Nephron (organoid): Measurements from ENCODE around the gene EOGT.

Experiments
- H3K27ac Mint-ChIP-seq, 3 experiments: 2 replicates each; pipeline ENCODE4 v1.8.0; 2020; ENCODE audit warnings: mixed read lengths in 3 of 3, mild to moderate bottlenecking in 2 of 3, moderate library complexity in 1 of 3
- H3K27me3 Mint-ChIP-seq: 2 replicates; pipeline ENCODE4 v1.8.0; 2021; ENCODE audit warnings: low read depth, mild to moderate bottlenecking, moderate library complexity, mixed read lengths
- H3K36me3 Mint-ChIP-seq: 2 replicates; pipeline ENCODE4 v1.8.0; 2020; ENCODE audit warnings: low read depth, mixed read lengths
- H3K4me1 Mint-ChIP-seq: 2 replicates; pipeline ENCODE4 v1.8.0; 2020; ENCODE audit warnings: mixed read lengths
- H3K4me3 Mint-ChIP-seq, 3 experiments: 2 replicates each; pipeline ENCODE4 v1.8.0; 2020; ENCODE audit warnings: mild to moderate bottlenecking in 3 of 3, mixed read lengths in 3 of 3, moderate library complexity in 2 of 3
- H3K9me3 Mint-ChIP-seq: 2 replicates; pipeline ENCODE4 v1.8.0; 2020; ENCODE audit warnings: mixed read lengths
- TF ChIP-seq, protein P1 (sequence below), 3 experiments: fragments of 200-600 bp; sonication (generic); IDR thresholded peaks; one replicate each; pipeline ENCODE4 v1.5.0; 2021; ENCODE audit warnings: antibody characterized with exemption in 3 of 3; ENCODE audit not compliant: unreplicated experiment in 3 of 3

EOGT gene

DNA sequence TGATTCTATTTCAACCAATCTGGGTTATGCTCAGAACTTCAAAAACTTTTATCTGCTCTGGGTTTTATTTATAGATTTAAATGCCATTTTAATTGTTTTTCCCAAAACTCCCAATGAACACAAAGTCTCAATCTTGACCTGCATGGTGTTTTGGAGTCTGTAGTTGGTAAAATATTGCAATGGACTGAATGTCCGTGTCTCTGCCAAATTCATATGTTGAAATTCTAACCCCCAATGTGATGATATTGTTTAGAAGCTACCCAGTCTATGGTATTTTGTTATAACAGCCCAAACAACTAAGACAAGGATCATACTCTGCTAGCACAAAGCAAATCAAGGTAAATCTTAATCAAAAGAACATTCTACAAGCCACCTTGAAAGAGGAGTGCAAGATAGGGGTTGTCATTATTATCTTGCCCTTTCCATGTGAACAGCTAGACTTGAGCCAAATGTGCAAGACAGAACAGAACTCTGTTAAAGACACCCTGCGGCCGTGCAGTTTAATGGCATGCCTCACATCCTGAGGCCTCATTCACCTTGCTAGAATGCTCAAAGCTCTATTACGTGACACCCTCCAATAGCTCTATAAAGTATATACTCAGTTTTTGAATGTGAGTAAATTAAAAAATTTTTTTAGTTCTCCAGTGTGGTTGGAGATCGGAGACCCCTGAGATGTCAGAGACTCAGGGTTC lies 7.5 kb downstream of the EOGT start:
- TF ChIP-seq, protein P1, sequence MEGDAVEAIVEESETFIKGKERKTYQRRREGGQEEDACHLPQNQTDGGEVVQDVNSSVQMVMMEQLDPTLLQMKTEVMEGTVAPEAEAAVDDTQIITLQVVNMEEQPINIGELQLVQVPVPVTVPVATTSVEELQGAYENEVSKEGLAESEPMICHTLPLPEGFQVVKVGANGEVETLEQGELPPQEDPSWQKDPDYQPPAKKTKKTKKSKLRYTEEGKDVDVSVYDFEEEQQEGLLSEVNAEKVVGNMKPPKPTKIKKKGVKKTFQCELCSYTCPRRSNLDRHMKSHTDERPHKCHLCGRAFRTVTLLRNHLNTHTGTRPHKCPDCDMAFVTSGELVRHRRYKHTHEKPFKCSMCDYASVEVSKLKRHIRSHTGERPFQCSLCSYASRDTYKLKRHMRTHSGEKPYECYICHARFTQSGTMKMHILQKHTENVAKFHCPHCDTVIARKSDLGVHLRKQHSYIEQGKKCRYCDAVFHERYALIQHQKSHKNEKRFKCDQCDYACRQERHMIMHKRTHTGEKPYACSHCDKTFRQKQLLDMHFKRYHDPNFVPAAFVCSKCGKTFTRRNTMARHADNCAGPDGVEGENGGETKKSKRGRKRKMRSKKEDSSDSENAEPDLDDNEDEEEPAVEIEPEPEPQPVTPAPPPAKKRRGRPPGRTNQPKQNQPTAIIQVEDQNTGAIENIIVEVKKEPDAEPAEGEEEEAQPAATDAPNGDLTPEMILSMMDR (IDR thresholded peaks at IDR 0.05; ENCODE audit: unreplicated experiment in 3 of 3), result no peak
- Mint-ChIP-seq H3K4me3 (peak overlapping the region in 1 of 3 experiments; percentile 11), H3K27ac (peak overlapping the region; percentile 50 to 85 (median 66)), H3K4me1 (peaks cover 19% of the 10 kb centered on the region), H3K9me3 (no peaks in the 10 kb centered on the region), H3K27me3 (no peaks in the 10 kb centered on the region), H3K36me3 (peaks cover 24% of the 10 kb centered on the region)

DNA sequence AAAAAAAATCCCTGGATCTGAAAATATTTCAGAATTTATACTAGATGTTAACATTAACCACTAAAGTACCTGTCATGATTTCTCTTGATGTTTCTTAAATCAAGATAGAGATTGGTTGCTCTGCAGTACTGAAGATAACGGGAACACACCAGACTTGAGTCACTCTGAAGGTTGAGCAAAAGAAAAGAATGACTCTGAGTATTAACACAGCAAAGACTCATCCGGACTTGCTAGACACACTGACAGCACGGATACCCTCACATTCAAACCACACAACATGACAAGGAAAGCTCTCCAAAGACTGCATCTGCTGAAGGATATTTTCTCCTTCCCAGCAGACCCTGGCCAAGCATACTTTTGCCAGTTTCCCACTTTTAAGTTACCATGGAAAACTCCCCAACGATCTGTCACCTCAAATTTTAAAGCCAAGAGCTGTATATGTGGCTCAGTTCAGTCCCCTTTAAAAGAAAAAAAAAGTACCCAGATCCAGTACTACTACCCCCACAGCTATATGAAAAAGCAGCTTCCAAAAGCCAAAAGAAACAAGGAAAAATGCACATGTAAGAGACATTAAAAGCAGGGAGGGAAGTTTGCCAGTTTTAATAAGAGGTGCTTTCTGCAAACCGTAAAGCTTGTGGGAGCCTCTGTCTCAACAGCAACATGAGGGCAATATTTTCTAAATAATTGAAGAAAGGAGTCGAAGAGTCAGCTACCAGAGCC lies 8.3 kb downstream of the EOGT start:
- Mint-ChIP-seq H3K36me3 (peaks cover 24% of the 10 kb centered on the region), H3K9me3 (no peaks in the 10 kb centered on the region), H3K4me1 (peaks cover 19% of the 10 kb centered on the region), H3K27me3 (no peaks in the 10 kb centered on the region), H3K27ac (peak overlapping the region; percentile 43 to 85 (median 66)), H3K4me3 (peak overlapping the region in 2 of 3 experiments; percentile 15 to 41)
- TF ChIP-seq, protein P1 (IDR thresholded peaks at IDR 0.05; ENCODE audit: unreplicated experiment in 3 of 3), result no peak

DNA sequence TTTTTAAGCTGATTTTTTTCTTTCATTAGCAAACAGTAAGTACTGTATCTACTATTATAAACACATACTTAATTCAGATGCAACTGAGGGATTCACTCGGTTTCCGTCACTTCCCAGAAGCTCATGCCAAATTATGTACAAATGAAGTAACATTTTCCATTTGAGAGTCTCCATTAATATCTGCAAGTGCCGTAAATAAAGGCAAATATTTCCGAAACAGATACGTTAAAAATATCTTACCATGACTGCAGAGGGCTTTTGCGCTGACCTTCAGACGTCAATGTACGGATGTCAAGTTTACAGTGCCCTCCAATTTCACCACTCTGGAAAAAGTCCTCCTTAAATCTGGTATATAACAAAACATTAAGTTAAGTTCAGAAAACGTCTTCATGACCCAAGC lies 9.3 kb downstream of the EOGT start:
- TF ChIP-seq, protein P1 (IDR thresholded peaks at IDR 0.05; ENCODE audit: unreplicated experiment in 3 of 3), result no peak
- Mint-ChIP-seq H3K36me3 (peaks cover 24% of the 10 kb centered on the region), H3K27me3 (no peaks in the 10 kb centered on the region), H3K9me3 (no peaks in the 10 kb centered on the region), H3K27ac (no peak overlapping the region), H3K4me3 (no peak overlapping the region), H3K4me1 (peaks cover 18% of the 10 kb centered on the region)

DNA sequence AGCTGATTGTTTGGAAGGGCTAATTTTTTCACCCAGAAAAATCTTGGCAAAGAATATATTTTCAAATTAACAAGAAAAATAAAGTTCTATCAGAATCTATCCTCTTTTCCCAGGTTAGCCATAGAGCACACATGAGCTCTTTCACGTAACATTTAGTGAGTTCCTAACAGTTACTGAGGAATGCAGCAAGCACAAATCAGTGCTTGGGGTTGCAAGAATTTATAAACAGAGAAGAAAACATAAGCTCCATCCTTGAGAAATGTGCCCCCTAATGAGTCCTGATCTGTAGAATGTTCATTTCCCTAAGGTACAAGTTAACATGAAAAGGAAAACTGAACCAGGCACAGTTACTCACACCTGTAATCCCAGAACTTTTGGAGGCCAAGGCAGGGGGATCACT lies 13.9 kb downstream of the EOGT start:
- H3K4me1 Mint-ChIP-seq, result peaks cover 5% of the 10 kb centered on the region
- H3K27ac Mint-ChIP-seq, result peak overlapping the region; percentile 39 to 71 (median 40)
- no peaks in the 10 kb centered on the region for H3K27me3 Mint-ChIP-seq
- no peaks in the 10 kb centered on the region for H3K9me3 Mint-ChIP-seq
- TF ChIP-seq, protein P1 (IDR thresholded peaks at IDR 0.05; ENCODE audit: unreplicated experiment in 3 of 3), result no peak
- H3K36me3 Mint-ChIP-seq, result peaks cover 36% of the 10 kb centered on the region
- no peak overlapping the region for H3K4me3 Mint-ChIP-seq

DNA sequence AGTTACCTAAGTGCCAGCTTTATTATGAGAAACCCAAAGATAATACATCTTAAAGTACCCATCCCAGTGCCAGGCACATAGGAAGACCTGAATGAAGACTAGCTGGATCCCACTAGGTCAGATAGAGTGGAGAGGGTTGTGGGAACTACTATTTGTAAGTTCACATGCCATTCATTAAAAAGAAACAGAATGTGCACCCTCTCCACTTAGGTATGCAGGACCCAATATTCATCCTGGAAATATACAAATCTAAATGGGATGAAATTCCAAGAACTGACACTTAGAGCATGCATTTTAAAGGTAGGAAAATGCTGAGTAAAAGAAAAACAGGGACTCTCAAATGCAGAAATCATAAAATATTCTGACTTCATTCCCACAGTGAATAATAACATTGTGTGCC lies 14.3 kb downstream of the EOGT start:
- H3K27ac Mint-ChIP-seq, result peak overlapping the region in 1 of 3 experiments; percentile 39
- H3K4me1 Mint-ChIP-seq, result peaks cover 5% of the 10 kb centered on the region
- no peak overlapping the region for H3K4me3 Mint-ChIP-seq
- peaks cover 36% of the 10 kb centered on the region for H3K36me3 Mint-ChIP-seq
- H3K27me3 Mint-ChIP-seq, result no peaks in the 10 kb centered on the region
- TF ChIP-seq, protein P1 (IDR thresholded peaks at IDR 0.05; ENCODE audit: unreplicated experiment in 3 of 3), result no peak
- no peaks in the 10 kb centered on the region for H3K9me3 Mint-ChIP-seq
